GM18526 (cell line): ENCODE results near the gene CGNL1.

Source experiments
- POLR2A ChIP-seq: IDR thresholded peaks from 3 replicates; pipeline ENCODE4 v1.6.1; 2011; ENCODE audit not compliant: insufficient read length; ENCODE audit errors: extremely low read depth

CGNL1 gene

GRCh38 chr15:57344282-57344681 lies 32.0 kb upstream of the CGNL1 start:
- TF ChIP-seq POLR2A = no peak

DNA sequence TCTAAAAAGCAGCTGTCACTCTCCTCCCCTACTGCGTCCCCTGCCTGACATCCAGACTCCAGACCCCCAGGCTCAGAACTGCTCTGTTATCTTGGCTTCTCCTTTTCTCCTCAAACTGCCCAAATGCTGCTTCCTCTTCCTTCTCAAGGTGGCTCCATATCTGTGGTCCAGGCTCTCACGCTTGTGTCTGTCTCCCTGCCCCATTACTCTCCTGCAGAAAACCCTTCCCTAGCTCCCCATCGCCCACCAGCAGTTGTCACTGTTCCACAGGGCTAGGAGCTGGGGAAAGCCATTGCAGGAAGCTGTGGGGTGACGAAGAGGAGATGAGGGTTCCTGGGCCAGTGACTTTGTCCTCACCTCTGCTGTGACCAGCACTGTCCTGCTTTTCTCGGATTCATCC lies 30.7 kb upstream of the CGNL1 start:
- no peak for TF ChIP-seq POLR2A

DNA sequence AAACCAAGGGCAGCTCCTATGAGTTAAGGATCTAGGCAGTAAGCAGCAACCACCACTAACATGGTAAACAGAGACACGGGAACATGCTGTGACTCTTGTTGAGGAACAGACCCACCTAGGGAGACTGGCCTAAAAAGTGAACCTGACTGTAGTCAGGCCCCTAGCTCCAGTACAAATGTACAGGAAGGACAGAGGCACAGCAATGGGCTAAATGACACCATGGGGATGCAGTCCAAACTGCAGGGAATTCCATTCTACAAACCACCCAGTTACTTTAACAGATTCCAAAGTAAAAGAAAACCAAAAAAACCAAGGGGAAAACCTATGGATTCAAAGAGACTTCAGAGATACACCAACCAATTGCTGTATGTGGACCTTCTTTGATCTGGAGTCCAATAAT lies 28.2 kb upstream of the CGNL1 start:
- TF ChIP-seq POLR2A = no peak

GRCh38 chr15:57352535-57353316 lies 23.6 kb upstream of the CGNL1 start:
- no peak for TF ChIP-seq POLR2A

DNA sequence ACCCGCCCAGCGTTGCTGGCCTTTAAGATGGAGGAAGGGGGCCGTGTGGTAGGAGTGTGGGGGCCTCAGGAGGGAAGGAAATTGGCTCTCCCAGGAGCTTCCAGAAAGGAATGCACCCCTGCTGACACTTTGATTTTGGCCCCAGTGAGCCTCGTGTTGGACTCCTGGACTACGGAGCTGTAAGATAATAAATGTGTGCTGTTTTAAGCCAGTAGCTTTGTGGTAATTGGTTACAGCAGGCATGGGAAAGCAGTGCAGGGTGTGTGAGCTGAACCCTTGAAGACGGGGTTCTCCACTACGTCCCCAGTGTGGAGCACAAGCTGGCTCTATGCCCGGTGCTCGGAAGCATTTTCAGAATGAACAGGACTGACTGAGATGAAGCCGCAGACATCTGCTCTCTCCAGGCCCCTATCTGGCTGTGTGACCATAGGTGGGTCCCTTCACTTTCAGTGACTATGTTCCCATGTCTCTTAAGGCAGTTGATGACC lies 22.9 kb upstream of the CGNL1 start:
- no peak for TF ChIP-seq POLR2A

GRCh38 chr15:57354436-57355123 lies 21.7 kb upstream of the CGNL1 start:
- TF ChIP-seq POLR2A = no peak

- TF ChIP-seq POLR2A = no peak
Observed at GRCh38 chr15:57355259-57355658, 21.0 kb upstream of the CGNL1 start.

DNA sequence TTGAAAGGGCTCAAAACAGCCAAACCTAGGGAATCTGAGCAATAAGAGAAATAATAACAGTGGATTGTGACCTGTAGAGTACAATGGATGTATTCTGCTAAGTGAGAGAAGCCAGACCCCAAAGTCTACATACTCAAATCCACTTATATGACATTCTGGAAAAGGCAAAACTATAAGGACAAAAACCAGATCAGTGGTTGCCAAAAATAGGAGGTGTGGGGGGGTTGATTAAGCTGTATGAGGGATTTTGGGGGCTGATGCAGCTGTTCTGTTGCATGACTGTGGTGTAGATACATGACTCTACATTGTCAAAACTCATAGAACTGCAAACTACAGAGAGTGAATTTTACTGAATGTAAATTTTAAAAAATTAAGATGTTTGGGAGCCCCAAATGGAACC lies 20.1 kb upstream of the CGNL1 start:
- no peak for TF ChIP-seq POLR2A

- TF ChIP-seq POLR2A = no peak
Observed at GRCh38 chr15:57356636-57357035, 19.7 kb upstream of the CGNL1 start.

GRCh38 chr15:57357799-57358198 lies 18.5 kb upstream of the CGNL1 start:
- TF ChIP-seq POLR2A = no peak

DNA sequence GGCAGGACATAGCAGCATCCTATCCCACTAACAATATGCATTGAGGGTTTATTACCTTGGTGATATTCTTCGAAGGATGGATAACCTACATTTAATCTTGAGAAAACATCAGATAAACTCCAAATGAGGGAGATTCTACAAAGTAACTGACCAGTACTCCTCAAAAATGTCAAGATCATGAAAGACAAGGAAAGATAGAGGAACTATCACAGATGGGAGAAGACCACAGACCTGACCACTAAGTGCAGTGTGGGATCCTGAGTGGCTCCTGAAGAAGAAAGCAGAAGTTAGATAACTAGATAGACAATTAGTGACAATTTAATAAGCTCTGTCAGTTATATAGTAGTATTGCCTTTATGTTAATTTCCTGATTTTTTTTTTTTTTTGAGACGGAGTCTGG lies 17.7 kb upstream of the CGNL1 start:
- TF ChIP-seq POLR2A = no peak

DNA sequence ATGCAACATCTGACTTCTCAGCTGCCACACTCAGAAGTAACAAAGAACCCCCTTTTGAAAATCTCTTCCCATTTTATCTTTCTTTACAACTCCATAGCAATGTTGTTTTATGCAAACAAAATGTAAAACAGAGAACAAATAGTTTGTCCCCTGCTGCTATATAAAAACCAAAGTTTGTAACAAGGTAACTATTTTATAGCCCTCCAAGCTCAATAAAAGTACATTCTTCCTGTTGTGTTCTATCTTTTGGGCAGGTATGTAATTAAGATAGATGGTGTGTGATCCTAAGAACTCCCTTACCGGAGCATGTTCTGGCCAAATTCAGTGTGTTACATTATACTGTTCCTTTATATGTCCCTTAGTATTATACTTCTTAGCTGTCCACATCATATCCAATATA lies 12.6 kb upstream of the CGNL1 start:
- no peak for TF ChIP-seq POLR2A

DNA sequence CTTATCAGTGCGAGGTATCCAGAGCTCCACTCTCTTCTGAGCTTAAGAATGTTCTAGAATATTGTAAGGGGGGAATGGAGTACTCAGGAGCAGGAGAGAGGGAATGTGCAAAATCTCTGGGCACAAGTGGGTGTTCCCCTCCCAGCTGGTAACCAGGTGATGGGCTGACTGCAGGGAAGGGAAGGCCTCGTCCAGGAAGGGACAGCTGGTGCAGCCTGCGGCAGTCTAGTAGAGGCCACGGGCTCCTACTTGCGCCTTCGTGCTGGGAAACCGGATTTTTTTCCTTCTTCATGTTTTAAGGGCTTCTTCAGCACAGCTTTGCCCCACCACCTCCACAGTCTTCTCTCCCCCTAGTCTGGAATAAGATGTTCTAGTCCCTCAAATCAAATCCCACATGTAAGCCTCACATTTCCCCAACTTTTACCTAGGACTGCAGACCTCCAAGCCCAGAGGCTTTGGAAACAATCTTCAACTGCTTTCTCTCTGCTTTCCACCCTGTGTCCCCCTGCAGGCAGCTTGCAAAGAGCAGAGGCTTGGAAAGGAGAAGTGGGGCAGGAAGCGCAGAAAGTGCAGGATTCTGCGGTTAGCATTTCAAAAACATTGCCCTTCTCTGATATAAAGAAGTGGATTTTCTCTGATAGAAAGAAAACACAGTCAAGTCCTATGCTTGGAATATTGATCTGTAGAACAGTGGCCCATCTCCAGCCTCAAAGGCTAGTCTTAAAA lies 11.9 kb upstream of the CGNL1 start:
- TF ChIP-seq POLR2A = no peak

- no peak for TF ChIP-seq POLR2A
Observed at GRCh38 chr15:57367556-57367955, 8.7 kb upstream of the CGNL1 start.

- TF ChIP-seq POLR2A = no peak
Observed at GRCh38 chr15:57370929-57371328, 5.4 kb upstream of the CGNL1 start.

- no peak for TF ChIP-seq POLR2A
Observed at GRCh38 chr15:57373251-57373881, 2.9 kb upstream of the CGNL1 start.

DNA sequence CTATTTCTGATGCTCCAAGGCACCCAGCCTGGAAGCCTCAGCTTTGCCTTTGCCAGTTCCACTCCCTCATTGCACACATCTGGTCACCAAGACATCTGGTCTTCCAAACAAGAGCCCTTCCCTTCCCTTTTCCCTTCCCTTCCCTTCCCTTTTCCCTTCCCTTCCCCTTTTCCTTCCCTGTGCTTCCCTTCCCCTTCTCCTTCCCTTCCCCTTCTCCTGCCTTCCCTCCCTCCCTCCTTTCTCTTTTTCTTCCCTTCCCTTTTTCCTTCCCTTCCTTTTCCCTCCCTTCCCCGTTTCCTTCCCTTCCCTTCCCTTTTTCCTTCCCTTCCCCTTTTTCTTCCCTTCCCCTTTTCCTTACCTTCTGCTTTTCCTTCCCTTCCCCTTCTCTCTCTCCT lies 2.4 kb upstream of the CGNL1 start:
- TF ChIP-seq POLR2A = no peak
